GM21723 (cell line): ENCODE results near the gene PNPLA3.

ENCODE experiments used
- ATAC-seq: cut with Tn5 transposase; IDR thresholded peaks from one replicate; pipeline ENCODE4 v1.9.1; 2021; ENCODE audit warnings: mild to moderate bottlenecking, moderate library complexity; ENCODE audit not compliant: unreplicated experiment

Gene PNPLA3

GRCh38 chr22:43988116-43988820 is 64.7 kb downstream of the PNPLA3 start:
- no peak for ATAC-seq

DNA sequence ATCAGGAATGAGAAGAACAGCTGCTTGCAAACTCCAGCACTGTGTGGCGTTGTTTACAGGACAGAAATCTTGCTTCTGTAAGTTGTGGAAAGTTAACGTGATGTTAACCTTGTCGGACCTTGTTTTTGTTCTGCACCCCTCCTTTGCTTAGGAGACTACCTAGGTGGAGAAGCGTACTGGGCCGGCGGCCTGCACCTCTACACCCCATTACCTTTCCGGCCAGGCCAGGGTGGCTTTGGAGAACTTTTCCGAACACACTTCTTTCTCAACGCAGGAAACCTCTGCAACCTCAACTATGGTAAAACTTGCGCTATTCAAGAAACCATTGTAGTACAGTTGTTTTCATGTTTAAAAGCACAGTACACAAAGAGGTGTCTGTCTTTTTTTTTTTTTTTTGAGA is 65.4 kb downstream of the PNPLA3 start:
- ATAC-seq: no peak

DNA sequence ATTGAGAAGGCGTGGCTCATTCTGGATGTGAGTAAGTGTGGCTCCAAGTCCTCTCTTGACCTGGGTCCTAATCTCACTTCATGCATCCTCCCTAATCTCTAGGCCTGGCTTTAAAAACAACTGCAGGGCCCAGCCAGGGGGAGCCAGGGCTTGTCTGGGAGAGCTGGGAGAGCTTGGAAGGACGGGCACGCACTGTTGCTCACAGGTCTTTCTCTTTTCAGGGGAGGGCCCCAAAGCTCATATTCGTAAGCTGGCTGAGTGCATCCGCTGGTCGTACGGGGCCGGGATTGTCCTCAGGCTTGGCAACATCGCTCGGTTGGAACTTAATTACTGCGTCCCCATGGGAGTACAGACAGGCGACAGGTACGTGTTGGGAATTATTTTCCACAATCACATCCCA is 66.4 kb downstream of the PNPLA3 start:
- ATAC-seq: no peak

- ATAC-seq: no peak
These were observed 67.9 kb downstream of the PNPLA3 start for GRCh38 chr22:43991316-43992020.

- ATAC-seq: no peak
These were observed 68.8 kb downstream of the PNPLA3 start for GRCh38 chr22:43992331-43992821.

DNA sequence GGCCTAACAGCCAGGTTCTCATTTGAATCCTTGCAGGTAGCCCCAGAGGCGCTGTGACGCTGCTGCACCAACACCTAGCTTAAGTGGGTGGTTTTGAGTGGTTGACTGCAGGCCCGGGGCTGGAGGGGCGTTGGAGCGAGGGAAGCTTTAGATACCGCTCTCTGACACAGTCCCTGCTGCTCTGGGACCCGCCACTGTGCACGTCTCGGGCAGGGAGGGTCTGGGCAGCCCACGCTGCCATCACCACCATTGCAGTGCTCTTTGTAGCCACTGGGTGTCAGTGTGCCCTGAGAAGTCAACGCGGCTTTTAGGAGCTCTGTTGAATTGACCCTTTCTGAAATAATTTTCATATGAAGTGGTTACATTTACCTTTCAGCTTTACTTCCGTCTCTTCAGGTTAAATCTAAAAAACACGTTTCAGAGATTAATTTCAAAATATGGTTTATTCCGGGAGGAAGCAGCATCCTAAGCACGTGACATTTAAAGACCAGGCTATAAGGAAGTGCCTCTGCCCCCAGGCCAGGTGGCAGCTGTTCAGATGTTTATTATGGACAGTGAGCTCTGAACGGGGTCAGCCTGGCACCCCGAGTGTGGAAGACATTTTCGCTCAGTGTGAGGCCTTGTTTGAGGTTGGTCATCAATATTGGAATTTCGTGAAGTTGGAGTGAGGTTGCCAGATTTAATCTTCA is 69.6 kb downstream of the PNPLA3 start:
- ATAC-seq: no peak

DNA sequence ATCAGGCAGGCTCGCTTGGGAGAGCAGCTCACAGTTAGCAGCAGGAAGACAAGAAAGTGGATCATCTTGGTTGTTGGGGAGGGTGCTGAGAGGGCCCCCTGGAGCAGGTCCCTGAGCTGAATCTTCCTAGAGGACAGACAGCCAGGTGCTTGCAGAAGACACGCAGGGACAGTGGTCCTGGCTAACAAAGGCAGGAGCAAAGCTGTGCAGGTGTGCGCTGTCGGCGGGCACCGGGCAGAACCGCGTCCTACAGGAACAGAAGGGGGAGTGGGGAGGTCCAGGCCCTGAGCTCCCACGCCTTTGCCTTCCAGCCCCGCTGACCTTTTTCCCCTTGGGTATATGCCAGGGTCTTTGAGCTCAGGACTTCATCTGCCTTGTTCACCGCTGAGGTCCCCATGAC is 70.4 kb downstream of the PNPLA3 start:
- no peak for ATAC-seq

DNA sequence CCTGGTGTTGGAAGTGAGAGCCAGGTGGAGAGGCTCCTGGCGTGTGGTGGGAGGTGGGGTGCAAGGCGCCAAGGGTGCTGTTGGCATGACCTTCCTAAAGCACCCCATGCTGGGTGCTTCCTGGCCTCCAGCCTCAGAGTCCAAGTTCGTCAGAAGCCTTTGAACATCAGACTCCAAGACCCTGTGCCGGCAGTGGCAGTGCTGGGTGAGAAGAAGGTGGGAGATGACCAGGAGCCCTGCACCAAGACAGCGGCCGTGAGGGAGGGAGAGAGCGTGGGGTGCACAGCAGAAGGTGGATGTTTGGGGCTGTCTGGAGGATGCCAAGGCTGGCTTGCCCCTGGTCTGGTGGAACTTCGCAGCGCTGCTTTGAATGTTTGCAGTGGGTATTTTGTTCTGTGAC is 70.8 kb downstream of the PNPLA3 start:
- ATAC-seq: no peak

DNA sequence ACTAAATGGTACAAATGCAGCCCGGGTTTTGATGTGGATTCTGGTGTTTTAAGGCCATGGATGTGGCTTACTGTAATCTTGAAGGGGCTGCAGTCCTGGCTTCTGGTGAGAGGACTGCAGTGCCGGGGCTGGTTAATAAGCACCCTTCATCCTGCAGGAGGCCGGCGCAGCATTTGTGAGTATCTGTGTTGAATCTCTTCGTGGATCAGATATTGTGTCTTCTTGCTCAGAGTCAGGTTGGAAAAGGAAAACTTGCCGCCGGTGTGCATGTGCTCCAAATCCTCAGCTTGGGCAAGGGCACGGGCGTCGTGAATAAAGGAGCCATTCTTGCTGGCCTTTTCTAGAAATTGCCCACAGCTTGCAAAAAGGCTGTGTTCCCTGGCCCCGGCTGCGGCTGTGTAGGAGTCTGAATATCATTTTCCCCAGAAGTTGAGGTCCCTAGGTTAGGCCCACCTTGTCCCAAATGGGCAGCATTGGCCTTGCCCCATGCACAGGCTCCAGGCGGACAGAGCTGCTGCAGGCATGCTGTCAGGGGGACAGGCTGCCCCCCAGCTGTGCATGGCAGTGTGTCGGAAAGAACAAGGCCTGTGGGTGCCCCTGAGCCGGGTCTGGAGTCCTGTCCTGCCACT is 71.6 kb downstream of the PNPLA3 start:
- ATAC-seq: no peak

GRCh38 chr22:43995798-43996169 is 72.2 kb downstream of the PNPLA3 start:
- ATAC-seq: peak; percentile 25

DNA sequence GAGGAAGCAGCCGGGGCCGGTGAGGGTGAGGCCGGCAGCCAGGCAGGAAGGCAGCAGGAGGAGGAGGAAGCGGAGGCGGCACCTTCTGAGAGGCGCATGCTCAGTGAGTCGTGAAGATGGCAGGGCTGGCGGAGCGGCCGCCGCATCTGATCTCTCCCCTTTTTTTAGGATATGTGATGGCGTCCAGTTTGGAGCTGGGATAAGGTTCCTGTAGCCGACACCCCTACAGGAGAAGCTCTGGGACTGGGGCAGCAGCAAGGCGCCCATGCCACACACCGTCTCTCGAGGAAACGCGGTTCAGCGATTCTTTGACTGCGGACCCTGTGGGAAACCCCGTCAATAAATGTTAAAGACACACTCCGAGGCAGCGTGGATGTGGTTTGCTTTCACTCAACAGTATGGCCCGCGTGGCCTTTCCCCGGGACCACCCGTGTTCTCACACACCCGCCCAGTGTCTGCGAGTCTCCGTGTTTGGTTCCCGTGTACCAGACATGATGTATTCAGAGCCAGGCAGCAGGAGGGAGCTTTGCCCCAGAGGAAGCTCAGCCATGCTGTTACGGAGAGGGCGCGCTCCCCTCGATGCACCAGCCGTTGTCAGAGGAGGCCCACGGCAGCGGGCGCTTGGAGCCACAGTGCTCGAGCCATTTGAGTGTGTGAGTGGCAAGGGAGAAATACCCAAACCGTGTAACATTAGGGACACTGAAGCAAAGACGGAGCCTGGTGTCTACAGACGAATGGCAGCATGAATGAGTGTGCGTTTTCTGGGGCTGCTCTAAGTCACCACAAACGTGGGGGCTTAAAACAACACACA is 72.8 kb downstream of the PNPLA3 start:
- ATAC-seq: peak; percentile 76

DNA sequence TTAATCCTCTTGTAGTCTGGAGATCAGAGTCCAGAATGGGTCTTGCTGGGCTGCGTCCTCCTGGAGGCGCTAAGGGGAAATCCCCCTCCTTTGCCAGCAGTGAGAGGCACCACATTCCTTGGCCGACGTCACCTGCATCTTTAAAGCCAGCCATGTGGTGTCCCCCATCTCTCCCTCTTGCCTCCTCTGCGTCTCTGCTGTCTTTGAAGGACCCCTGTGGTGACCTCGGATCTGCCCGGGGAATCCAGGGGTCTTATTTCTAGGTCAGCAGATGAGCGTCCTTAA is 73.3 kb downstream of the PNPLA3 start:
- no peak for ATAC-seq
